Chondrocyte (in vitro differentiated cells): ENCODE data around the gene PTPRN2. TPM values are rescaled to one million over a fixed set of nuclear protein-coding genes. Genes with fewer than 3 reads are reported as not detected.
"Not testable (repeated sequence)": the region's sequence is repeated elsewhere in the genome, so short reads cannot be mapped to it uniquely, and the experiment has no call there.

Source experiments
- DNase-seq: peaks from one replicate; pipeline ENCODE4 v3.0.0; 2021; ENCODE audit warnings: mixed read lengths, low spot score
- H3K27ac Mint-ChIP-seq: one replicate; pipeline ENCODE4 v1.8.0; 2021; ENCODE audit warnings: mild to moderate bottlenecking, moderate library complexity, mixed read lengths; ENCODE audit not compliant: unreplicated experiment
- H3K27me3 Mint-ChIP-seq: 2 replicates; pipeline ENCODE4 v1.8.0; 2021; ENCODE audit warnings: low read depth, mixed read lengths
- H3K36me3 Mint-ChIP-seq: 2 replicates; pipeline ENCODE4 v1.8.0; 2021; ENCODE audit warnings: low read depth, mixed read lengths
- H3K4me1 Mint-ChIP-seq: 2 replicates; pipeline ENCODE4 v1.8.0; 2021; ENCODE audit warnings: low read depth, mild to moderate bottlenecking, mixed read lengths
- H3K4me3 Mint-ChIP-seq: one replicate; pipeline ENCODE4 v1.8.0; 2021; ENCODE audit warnings: mild to moderate bottlenecking, moderate library complexity, mixed read lengths; ENCODE audit not compliant: unreplicated experiment
- H3K9me3 Mint-ChIP-seq: 2 replicates; pipeline ENCODE4 v1.8.0; 2021; ENCODE audit warnings: low read depth, mixed read lengths
- CTCF ChIP-seq: fragments of 200-600 bp; sonication (generic); IDR thresholded peaks from 2 replicates; pipeline ENCODE4 v1.5.0; 2021; ENCODE audit warnings: antibody characterized with exemption, mild to moderate bottlenecking, moderate library complexity
- total RNA-seq: library from RNA; stranded (reverse); gene quantifications from 3 replicates; pipeline ENCODE4 v1.2.1, GENCODE V29; 2021

PTPRN2 gene
- total RNA-seq, 1 donor from 2014 or later = 0.30 TPM

DNA sequence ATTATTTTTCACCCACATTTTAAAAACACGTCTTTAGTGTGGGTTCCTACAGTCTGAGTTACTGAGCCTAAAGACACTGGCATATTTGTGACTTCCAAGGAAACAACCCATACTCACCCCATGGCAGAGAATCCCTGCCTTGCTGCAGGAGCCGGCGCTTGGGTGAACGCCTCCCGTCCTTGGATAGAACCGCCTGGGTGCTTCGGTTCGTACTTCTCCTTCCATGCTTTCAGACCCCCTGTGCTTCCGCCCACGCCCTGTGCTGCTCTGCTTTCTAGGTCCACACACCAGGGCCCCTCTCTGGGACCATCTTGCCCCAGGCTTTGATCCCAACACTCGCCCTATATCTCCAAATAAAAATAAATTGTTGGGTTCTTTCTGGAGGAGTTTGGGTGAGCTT lies 125.8 kb downstream of the PTPRN2 start:
- Mint-ChIP-seq H3K4me1 (no peaks in the 10 kb centered on the region), H3K27ac (no peak overlapping the region), H3K36me3 (peaks cover 2% of the 10 kb centered on the region), H3K9me3 (peaks cover 34% of the 10 kb centered on the region), H3K4me3 (no peak overlapping the region), H3K27me3 (no peaks in the 10 kb centered on the region)
- DNase-seq = no peak
- no peak for TF ChIP-seq CTCF

DNA sequence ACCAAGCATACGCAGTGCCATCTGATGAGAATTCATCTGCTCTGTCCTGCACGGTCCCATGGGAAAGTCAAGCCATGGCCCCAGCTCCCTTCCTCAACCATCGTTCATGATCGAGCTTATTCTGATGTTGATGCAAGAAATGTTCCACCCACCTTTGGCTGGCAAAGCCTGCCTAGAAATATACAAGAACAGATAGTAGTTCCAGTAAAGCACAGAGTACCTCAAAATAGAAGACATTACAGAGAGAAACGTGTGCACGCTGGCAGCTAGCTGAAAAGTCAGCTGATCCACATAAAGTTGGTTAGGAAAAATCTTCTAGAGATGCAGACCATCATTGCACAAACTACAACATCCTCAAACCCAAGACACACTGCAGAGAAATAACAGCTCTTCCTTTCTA lies 127.0 kb downstream of the PTPRN2 start:
- Mint-ChIP-seq H3K4me3 (no peak overlapping the region), H3K9me3 (peaks cover 39% of the 10 kb centered on the region), H3K36me3 (peaks cover 2% of the 10 kb centered on the region), H3K27ac (no peak overlapping the region), H3K27me3 (no peaks in the 10 kb centered on the region), H3K4me1 (no peaks in the 10 kb centered on the region)
- no peak for DNase-seq
- no peak for TF ChIP-seq CTCF

DNA sequence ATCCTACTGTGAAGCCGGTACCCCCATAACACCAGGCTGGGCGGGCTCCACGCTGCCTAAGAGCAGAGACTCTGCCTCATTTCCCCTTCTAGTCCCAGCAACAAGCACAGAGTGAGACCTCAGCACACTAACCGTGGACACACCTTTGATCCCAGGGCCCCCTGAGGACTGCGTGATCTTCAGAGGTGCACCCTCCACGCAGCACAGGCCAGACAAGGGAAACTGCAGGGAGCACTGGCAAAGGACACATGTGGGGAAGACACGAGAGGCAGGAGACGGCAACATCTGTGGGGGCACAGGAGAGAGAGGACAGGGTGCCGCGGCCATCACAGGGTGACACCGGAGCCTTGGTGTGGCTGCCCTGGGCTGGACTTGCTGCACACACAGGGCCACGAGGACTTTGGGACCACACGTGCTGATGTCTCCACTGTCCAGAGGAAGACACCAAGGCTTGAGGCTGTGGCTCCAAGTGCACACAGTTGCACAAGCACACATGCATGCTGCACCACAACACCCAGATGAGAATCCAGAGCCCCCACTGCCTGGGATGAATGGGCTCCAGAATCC lies 128.8 kb downstream of the PTPRN2 start:
- no peak for TF ChIP-seq CTCF
- H3K4me3 Mint-ChIP-seq = no peak overlapping the region
- DNase-seq = no peak
- no peak overlapping the region for H3K27ac Mint-ChIP-seq
- no peaks in the 10 kb centered on the region for H3K4me1 Mint-ChIP-seq
- no peaks in the 10 kb centered on the region for H3K36me3 Mint-ChIP-seq
- no peaks in the 10 kb centered on the region for H3K27me3 Mint-ChIP-seq
- peaks cover 37% of the 10 kb centered on the region for H3K9me3 Mint-ChIP-seq

- H3K27me3 Mint-ChIP-seq = no peaks in the 10 kb centered on the region
- no peaks in the 10 kb centered on the region for H3K36me3 Mint-ChIP-seq
- no peak for TF ChIP-seq CTCF
- DNase-seq = no peak
- H3K9me3 Mint-ChIP-seq = peaks cover 32% of the 10 kb centered on the region
- H3K4me3 Mint-ChIP-seq = no peak overlapping the region
- no peak overlapping the region for H3K27ac Mint-ChIP-seq
- H3K4me1 Mint-ChIP-seq = no peaks in the 10 kb centered on the region
Observed at GRCh38 chr7:158458096-158458495, 129.5 kb downstream of the PTPRN2 start.

GRCh38 chr7:158457586-158457985 lies 130.0 kb downstream of the PTPRN2 start:
- H3K27ac Mint-ChIP-seq, H3K4me3 Mint-ChIP-seq, H3K36me3 Mint-ChIP-seq, H3K27me3 Mint-ChIP-seq, H3K4me1 Mint-ChIP-seq, DNase-seq: not testable (repeated sequence)
- H3K9me3 Mint-ChIP-seq = peaks cover 31% of the 10 kb centered on the region

- no peak for TF ChIP-seq CTCF
- DNase-seq = no peak
- Mint-ChIP-seq H3K27me3 (no peaks in the 10 kb centered on the region), H3K4me3 (no peak overlapping the region), H3K27ac (no peak overlapping the region), H3K9me3 (peaks cover 27% of the 10 kb centered on the region), H3K36me3 (no peaks in the 10 kb centered on the region), H3K4me1 (no peaks in the 10 kb centered on the region)
Observed at GRCh38 chr7:158454631-158455030, 133.0 kb downstream of the PTPRN2 start.
